BLaER1 treated with 17β-estradiol and CSF1 and Interleukin-3, amounts not matched to agents 10 nM and 100 nM (cell line): ENCODE results near the gene PDGFD.

Experiments
- H3K27ac ChIP-seq, 11 experiments: shearing (Covaris generic); formaldehyde crosslinking; 2 replicates each; pipeline ENCODE4 v1.8.1; 2022
- H3K27me3 ChIP-seq, 11 experiments: shearing (Covaris generic); formaldehyde crosslinking; 2 replicates each; pipeline ENCODE4 v1.8.1; 2022
- H3K36me3 ChIP-seq, 11 experiments: shearing (Covaris generic); formaldehyde crosslinking; 2 replicates each; pipeline ENCODE4 v1.8.1; 2022
- H3K4me1 ChIP-seq, 10 experiments: shearing (Covaris generic); formaldehyde crosslinking; 2 replicates each; pipeline ENCODE4 v1.8.1; 2022
- H3K4me2 ChIP-seq, 11 experiments: shearing (Covaris generic); formaldehyde crosslinking; 2 replicates each; pipeline ENCODE4 v1.8.1; 2022
- H3K4me3 ChIP-seq, 10 experiments: shearing (Covaris generic); formaldehyde crosslinking; 2 replicates each; pipeline ENCODE4 v1.8.1; 2022
- H3K9ac ChIP-seq, 11 experiments: shearing (Covaris generic); formaldehyde crosslinking; 2 replicates each; pipeline ENCODE4 v1.8.1; 2022
- H3K9me3 ChIP-seq, 11 experiments: shearing (Covaris generic); formaldehyde crosslinking; replicated peaks in 1 of 11; 2 replicates each; pipeline ENCODE4 v1.8.1; 2022
- H4K20me1 ChIP-seq, 11 experiments: shearing (Covaris generic); formaldehyde crosslinking; 2 replicates each; pipeline ENCODE4 v1.8.1; 2022
- Cebpa-rat ChIP-seq, 11 experiments: shearing (Covaris generic); IDR thresholded peaks; 2 replicates each; pipeline ENCODE4 v1.8.1; 2022

PDGFD gene

GRCh38 chr11:104091281-104092096 is 72.5 kb downstream of the PDGFD start:
- H3K36me3 ChIP-seq = no peaks in the 10 kb centered on the region
- H3K4me1 ChIP-seq = no peaks in the 10 kb centered on the region
- no peak overlapping the region for H3K4me2 ChIP-seq
- H3K9ac ChIP-seq = no peak overlapping the region
- H3K27me3 ChIP-seq = no peaks in the 10 kb centered on the region
- no peaks in the 10 kb centered on the region for H3K9me3 ChIP-seq
- TF ChIP-seq Cebpa-rat (IDR thresholded peaks at IDR 0.05) = no peak
- no peak overlapping the region for H3K27ac ChIP-seq
- no peak overlapping the region for H3K4me3 ChIP-seq
- no peaks in the 10 kb centered on the region for H4K20me1 ChIP-seq

GRCh38 chr11:104090767-104091166 is 73.2 kb downstream of the PDGFD start:
- no peaks in the 10 kb centered on the region for H3K36me3 ChIP-seq
- no peak for TF ChIP-seq Cebpa-rat (IDR thresholded peaks at IDR 0.05)

DNA sequence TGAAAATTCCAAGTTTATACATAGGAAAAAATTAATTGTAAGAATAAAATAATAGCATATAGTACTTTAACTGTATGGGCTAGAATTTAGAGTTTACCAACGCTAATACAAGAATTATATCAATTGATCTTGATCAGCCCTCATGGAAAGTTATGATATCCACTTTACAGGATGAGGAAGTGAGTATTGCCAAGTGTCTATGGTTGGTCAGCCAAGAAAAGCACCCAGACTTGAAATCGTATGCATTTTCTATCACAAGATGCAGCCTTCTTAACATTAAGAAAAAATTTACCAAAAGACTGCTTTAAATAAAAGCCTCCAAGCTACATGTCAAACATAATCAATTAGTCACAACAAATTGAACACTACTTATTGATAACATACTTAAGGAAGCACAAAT is 74.5 kb downstream of the PDGFD start:
- H3K9me3 ChIP-seq = no peaks in the 10 kb centered on the region
- H3K4me3 ChIP-seq = no peak overlapping the region
- H3K27me3 ChIP-seq = no peaks in the 10 kb centered on the region
- H3K4me2 ChIP-seq = no peak overlapping the region
- H3K36me3 ChIP-seq = no peaks in the 10 kb centered on the region
- no peaks in the 10 kb centered on the region for H4K20me1 ChIP-seq
- no peak overlapping the region for H3K9ac ChIP-seq
- no peak for TF ChIP-seq Cebpa-rat (IDR thresholded peaks at IDR 0.05)
- no peak overlapping the region for H3K27ac ChIP-seq
- no peaks in the 10 kb centered on the region for H3K4me1 ChIP-seq

More at GRCh38 chr11:104090767-104091166, 73.2 kb downstream of the PDGFD start:
- Histone ChIP-seq H3K4me3 (no peak overlapping the region), H3K4me2 (no peak overlapping the region), H3K27me3 (no peaks in the 10 kb centered on the region), H3K27ac (no peak overlapping the region), H3K4me1 (no peaks in the 10 kb centered on the region), H3K9ac (no peak overlapping the region), H3K9me3 (no peaks in the 10 kb centered on the region), H4K20me1 (no peaks in the 10 kb centered on the region)

GRCh38 chr11:104086621-104087020 is 77.3 kb downstream of the PDGFD start:
- Histone ChIP-seq H3K36me3 (no peaks in the 10 kb centered on the region), H3K9ac (no peak overlapping the region), H3K4me3 (no peak overlapping the region), H3K9me3 (no peaks in the 10 kb centered on the region), H3K27ac (no peak overlapping the region), H3K27me3 (no peaks in the 10 kb centered on the region), H3K4me1 (no peaks in the 10 kb centered on the region), H3K4me2 (no peak overlapping the region), H4K20me1 (no peaks in the 10 kb centered on the region)
- TF ChIP-seq Cebpa-rat (IDR thresholded peaks at IDR 0.05) = no peak

GRCh38 chr11:104078995-104079394 is 85.0 kb downstream of the PDGFD start:
- no peak for TF ChIP-seq Cebpa-rat (IDR thresholded peaks at IDR 0.05)
- H3K27ac ChIP-seq = no peak overlapping the region

GRCh38 chr11:104078245-104078644 is 85.7 kb downstream of the PDGFD start:
- no peaks in the 10 kb centered on the region for H4K20me1 ChIP-seq
- H3K27ac ChIP-seq = no peak overlapping the region
- no peak overlapping the region for H3K9ac ChIP-seq
- no peak overlapping the region for H3K4me2 ChIP-seq
- no peaks in the 10 kb centered on the region for H3K36me3 ChIP-seq
- no peaks in the 10 kb centered on the region; a peak in 1 of 22 replicates for H3K9me3 ChIP-seq
- H3K4me1 ChIP-seq = peaks cover 0 to 34% (median 2%) of the 10 kb centered on the region in 10 experiments; a peak in 9 of 20 replicates
- H3K27me3 ChIP-seq = no peaks in the 10 kb centered on the region
- no peak overlapping the region for H3K4me3 ChIP-seq
- TF ChIP-seq Cebpa-rat (IDR thresholded peaks at IDR 0.05) = no peak

More at GRCh38 chr11:104078995-104079394, 85.0 kb downstream of the PDGFD start:
- H3K4me1 ChIP-seq = peaks cover 0 to 27% (median 2%) of the 10 kb centered on the region in 10 experiments; a peak in 9 of 20 replicates
- H4K20me1 ChIP-seq = no peaks in the 10 kb centered on the region
- H3K9me3 ChIP-seq = no peaks in the 10 kb centered on the region; a peak in 1 of 22 replicates
- no peaks in the 10 kb centered on the region for H3K27me3 ChIP-seq
- H3K4me2 ChIP-seq = no peak overlapping the region
- H3K9ac ChIP-seq = no peak overlapping the region
- no peak overlapping the region for H3K4me3 ChIP-seq
- H3K36me3 ChIP-seq = no peaks in the 10 kb centered on the region

DNA sequence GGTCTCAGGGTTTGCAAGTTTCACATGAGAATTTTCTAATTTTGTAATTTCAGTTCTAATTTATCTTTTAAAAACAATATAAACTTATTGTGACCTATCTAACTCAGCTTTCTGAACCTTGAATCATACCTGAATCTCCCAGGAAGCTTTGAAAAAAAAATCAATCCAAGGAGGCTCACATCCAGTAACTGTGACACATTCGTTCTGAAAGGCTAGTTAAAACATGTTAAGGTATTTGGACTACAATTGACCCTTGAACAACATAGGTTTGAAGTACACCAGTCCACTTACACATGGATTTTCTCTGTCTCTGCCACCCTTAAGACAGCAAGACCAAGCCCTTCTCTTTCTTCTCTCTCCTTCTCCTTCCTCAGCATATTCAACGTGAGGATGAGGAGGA is 87.5 kb downstream of the PDGFD start:
- no peak overlapping the region for H3K27ac ChIP-seq
- no peaks in the 10 kb centered on the region; a peak in 1 of 22 replicates for H3K9me3 ChIP-seq
- peaks cover 0 to 34% (median 2%) of the 10 kb centered on the region in 10 experiments; a peak in 9 of 20 replicates for H3K4me1 ChIP-seq
- no peaks in the 10 kb centered on the region for H3K27me3 ChIP-seq
- H3K9ac ChIP-seq = no peak overlapping the region
- no peaks in the 10 kb centered on the region for H3K36me3 ChIP-seq
- no peak overlapping the region for H3K4me3 ChIP-seq
- H3K4me2 ChIP-seq = 0 out of 22 replicates have a peak overlapping the region, but pooled peaks of 1 of the 11 experiments have one; percentile 51
- no peaks in the 10 kb centered on the region for H4K20me1 ChIP-seq
- TF ChIP-seq Cebpa-rat (IDR thresholded peaks at IDR 0.05) = no peak

- Histone ChIP-seq H3K9me3 (no peaks in the 10 kb centered on the region; a peak in 1 of 22 replicates), H3K27me3 (no peaks in the 10 kb centered on the region), H3K4me2 (peak overlapping the region in 5 of 11 experiments; percentile 16 to 51 (median 45); a peak in 6 of 22 replicates), H4K20me1 (no peaks in the 10 kb centered on the region), H3K9ac (no peak overlapping the region), H3K4me1 (peaks cover 0 to 34% (median 2%) of the 10 kb centered on the region in 10 experiments; a peak in 9 of 20 replicates), H3K36me3 (no peaks in the 10 kb centered on the region), H3K4me3 (no peak overlapping the region), H3K27ac (peak overlapping the region in 2 of 11 experiments; percentile 1 to 12; a peak in 1 of 22 replicates)
- no peak for TF ChIP-seq Cebpa-rat (IDR thresholded peaks at IDR 0.05)
Observed at GRCh38 chr11:104075706-104076105, 88.2 kb downstream of the PDGFD start.

GRCh38 chr11:104075091-104075490 is 88.9 kb downstream of the PDGFD start:
- no peaks in the 10 kb centered on the region for H3K27me3 ChIP-seq
- H3K9ac ChIP-seq = no peak overlapping the region
- H3K4me2 ChIP-seq = peak overlapping the region in 4 of 11 experiments; percentile 28 to 51 (median 48); a peak in 6 of 22 replicates
- TF ChIP-seq Cebpa-rat (IDR thresholded peaks at IDR 0.05) = no peak
- no peaks in the 10 kb centered on the region for H4K20me1 ChIP-seq
- no peaks in the 10 kb centered on the region; a peak in 1 of 22 replicates for H3K9me3 ChIP-seq
- H3K27ac ChIP-seq = peak overlapping the region in 1 of 11 experiments; percentile 12; a peak in 1 of 22 replicates
- H3K4me1 ChIP-seq = peaks cover 0 to 34% (median 2%) of the 10 kb centered on the region in 10 experiments; a peak in 9 of 20 replicates
- no peak overlapping the region for H3K4me3 ChIP-seq
- no peaks in the 10 kb centered on the region for H3K36me3 ChIP-seq
